GM19468 (cell line): ENCODE data around the gene NUP153.

Source experiments
- ATAC-seq: cut with Tn5 transposase; IDR thresholded peaks from one replicate; pipeline ENCODE4 v1.9.1; 2021; ENCODE audit warnings: mild to moderate bottlenecking, moderate library complexity, moderate number of reproducible peaks; ENCODE audit not compliant: unreplicated experiment; ENCODE audit errors: extremely low read depth

Gene NUP153

DNA sequence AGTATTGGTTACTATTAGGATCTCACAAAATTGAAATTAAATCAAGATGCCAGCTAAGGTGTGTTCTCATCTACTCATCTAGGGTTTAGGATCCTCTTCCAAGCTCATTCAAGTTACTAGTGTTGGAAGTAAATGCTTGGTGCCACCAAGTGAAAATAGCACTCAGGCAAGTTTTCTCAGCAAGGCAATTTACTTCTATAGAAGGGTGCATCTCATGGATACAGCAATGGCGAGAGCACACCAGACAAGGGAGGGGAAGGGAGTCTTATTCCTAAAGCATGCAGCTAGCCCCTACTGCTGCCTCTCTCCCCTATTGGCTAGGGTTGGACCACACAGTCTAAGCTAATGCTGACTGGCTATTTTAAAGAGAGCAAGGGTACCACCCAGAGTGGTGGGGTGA, 129.7 kb downstream of the NUP153 start:
- ATAC-seq, result no peak

DNA sequence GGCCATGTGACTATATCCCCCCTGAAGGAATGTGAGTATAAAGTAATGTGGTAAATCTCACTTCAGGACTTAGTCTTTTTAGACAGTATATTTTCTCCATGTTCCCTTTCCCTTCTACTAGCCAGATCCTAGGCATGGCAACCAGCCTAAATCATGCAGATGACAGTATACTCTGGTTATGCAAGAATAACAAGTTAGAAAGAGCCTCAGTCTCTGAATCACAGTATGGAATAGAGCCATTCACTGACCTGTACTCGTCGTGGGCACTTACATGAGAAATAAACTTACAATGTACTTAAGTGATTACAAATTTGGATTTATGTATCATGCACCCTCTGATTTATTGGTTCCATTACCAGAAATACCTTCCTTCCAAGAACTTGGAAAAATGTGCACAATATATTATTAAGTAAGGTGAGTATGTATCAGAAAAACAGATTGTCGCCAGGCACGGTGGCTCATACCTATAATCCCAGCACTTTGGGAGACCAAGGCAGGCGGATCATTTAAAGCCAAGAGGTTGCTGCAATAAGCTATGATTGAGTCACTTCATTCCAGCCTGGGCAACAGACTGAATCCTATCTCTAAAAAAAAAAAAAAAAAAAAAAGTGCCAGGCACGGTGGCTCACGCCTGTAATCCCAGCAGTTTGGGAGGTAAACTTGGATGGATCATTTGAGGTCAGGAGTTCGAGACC, 131.7 kb downstream of the NUP153 start:
- ATAC-seq, result no peak

DNA sequence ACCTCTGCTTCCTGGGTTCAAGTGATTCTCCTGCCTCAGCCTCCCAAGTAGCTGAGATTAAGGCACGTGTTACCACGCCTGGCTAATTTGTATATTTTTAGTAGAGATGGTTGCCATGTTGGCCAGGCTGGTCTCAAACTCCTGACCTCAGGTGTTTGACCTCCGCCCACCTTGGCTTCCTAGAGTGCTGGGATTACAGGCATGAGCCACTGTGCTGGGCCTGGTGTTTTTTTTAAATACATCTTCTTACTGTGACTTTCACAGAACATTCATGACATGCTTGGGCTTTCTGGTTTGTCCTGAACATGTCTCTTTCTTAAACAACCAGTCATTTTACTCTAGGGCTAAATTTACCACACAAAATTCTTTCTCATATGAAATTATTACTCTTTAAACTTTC, 141.3 kb downstream of the NUP153 start:
- no peak for ATAC-seq
